NCI-H1930 (cell line): ENCODE results near the gene PAK5.

ENCODE experiments used
- DNase-seq, 2 experiments: peaks; one replicate each; lab custom pipeline; 2025; lab: John Stamatoyannopoulos, UW

PAK5 gene

GRCh38 chr20:9616455-9616805, 222.4 kb downstream of the PAK5 start:
- no peak for DNase-seq

- DNase-seq, result no peak
Observed at GRCh38 chr20:9615766-9616454, 223.0 kb downstream of the PAK5 start.

- DNase-seq, result no peak
Observed at GRCh38 chr20:9615118-9615517, 223.8 kb downstream of the PAK5 start.

GRCh38 chr20:9613871-9614270, 225.0 kb downstream of the PAK5 start:
- no peak for DNase-seq

- DNase-seq, result no peak
Observed at GRCh38 chr20:9611921-9612320, 227.0 kb downstream of the PAK5 start.

- DNase-seq, result no peak
Observed at GRCh38 chr20:9610665-9611064, 228.2 kb downstream of the PAK5 start.

- DNase-seq, result peak in 1 of 2 experiments; percentile 46
Observed at GRCh38 chr20:9609887-9610502, 228.9 kb downstream of the PAK5 start.

GRCh38 chr20:9608639-9609340, 230.1 kb downstream of the PAK5 start:
- no peak for DNase-seq

GRCh38 chr20:9602847-9603183, 236.1 kb downstream of the PAK5 start:
- no peak for DNase-seq

GRCh38 chr20:9600562-9600961, 238.3 kb downstream of the PAK5 start:
- no peak for DNase-seq

- DNase-seq, result no peak
Observed at GRCh38 chr20:9597547-9597946, 241.3 kb downstream of the PAK5 start.

GRCh38 chr20:9595763-9596162, 243.1 kb downstream of the PAK5 start:
- DNase-seq, result no peak

GRCh38 chr20:9594284-9594875, 244.5 kb downstream of the PAK5 start:
- no peak for DNase-seq

- no peak for DNase-seq
Observed at GRCh38 chr20:9592419-9592818, 246.5 kb downstream of the PAK5 start.

GRCh38 chr20:9591080-9591479, 247.8 kb downstream of the PAK5 start:
- DNase-seq, result no peak

GRCh38 chr20:9590189-9590588, 248.7 kb downstream of the PAK5 start:
- no peak for DNase-seq

- peak in 1 of 2 experiments; percentile 18 for DNase-seq
Observed at GRCh38 chr20:9588706-9589105, 250.2 kb downstream of the PAK5 start.

GRCh38 chr20:9583151-9583550, 255.7 kb downstream of the PAK5 start:
- DNase-seq, result no peak

GRCh38 chr20:9582137-9582536, 256.7 kb downstream of the PAK5 start:
- DNase-seq, result no peak

- DNase-seq, result no peak
Observed at GRCh38 chr20:9581509-9581908, 257.4 kb downstream of the PAK5 start.

GRCh38 chr20:9578594-9578993, 260.3 kb downstream of the PAK5 start:
- no peak for DNase-seq

- no peak for DNase-seq
Observed at GRCh38 chr20:9577397-9577796, 261.5 kb downstream of the PAK5 start.

GRCh38 chr20:9576695-9577094, 262.2 kb downstream of the PAK5 start:
- DNase-seq, result no peak
